ENCODE measurements around the gene HERPUD2. TPM values are rescaled to one million over a fixed set of nuclear protein-coding genes. Genes with fewer than 3 reads are reported as not detected.

HERPUD2 gene
- total RNA-seq, 4 donors from 2014 or later = 20.2 to 32.4 (median 27.5) TPM

DNA sequence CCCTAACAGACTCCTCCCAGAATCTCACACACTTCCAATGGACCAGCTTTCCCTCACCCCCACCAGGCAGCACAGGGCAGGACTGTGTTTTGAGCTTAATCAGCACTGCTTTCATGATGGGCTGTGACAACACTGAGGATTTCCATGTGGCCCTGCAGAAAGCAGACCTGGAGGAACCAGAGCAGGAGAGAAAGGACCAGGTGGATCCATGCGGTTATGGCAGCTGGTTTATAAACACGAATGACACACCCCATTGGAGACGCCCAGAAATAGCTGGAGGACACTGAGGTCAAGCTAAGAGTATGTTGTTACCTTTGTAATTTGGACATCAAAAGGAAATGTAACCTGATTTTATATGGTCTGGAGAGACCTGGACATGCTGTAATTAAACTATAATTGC is 31.7 kb upstream of the HERPUD2 start:
- Histone ChIP-seq H3K27me3 (no peaks in the 10 kb centered on the region), H3K36me3 (no peaks in the 10 kb centered on the region), H3K4me1 (peaks cover 0 to 24% (median 0%) of the 10 kb centered on the region in 3 donors), H3K9me3 (no peaks in the 10 kb centered on the region), H3K4me3 (no peak overlapping the region), H3K27ac (no peak overlapping the region)
- TF ChIP-seq POLR2A (IDR thresholded peaks at IDR 0.05) = no peak
- 87 to 93% methylated on average over 3 of the region's 3 CpGs for WGBS, 2 donors
- intact Hi-C loops (cut with DNase I) = no loop called here
- no peak for DNase-seq

DNA sequence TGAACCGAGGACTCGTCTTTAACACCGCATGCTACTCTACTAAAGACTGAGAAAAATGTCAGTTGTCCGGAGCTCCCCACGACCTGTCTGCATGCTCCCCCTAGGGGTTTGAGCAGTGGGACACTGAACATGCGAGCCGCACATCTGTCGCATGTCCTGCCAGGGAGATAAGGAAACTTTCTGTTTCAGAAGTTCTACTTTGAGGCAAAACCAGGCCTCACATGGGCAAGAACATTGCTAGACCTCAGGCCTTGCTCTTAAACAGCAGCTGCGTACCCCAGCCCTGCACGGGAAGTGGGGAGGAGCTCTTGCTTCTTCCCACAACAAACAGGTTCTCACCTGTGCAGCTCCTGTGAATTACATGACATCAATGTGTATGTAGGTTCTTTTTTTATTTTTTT is 30.3 kb upstream of the HERPUD2 start:
- Histone ChIP-seq H3K36me3 (no peaks in the 10 kb centered on the region), H3K9me3 (no peaks in the 10 kb centered on the region), H3K4me1 (peaks cover 0 to 24% (median 0%) of the 10 kb centered on the region in 3 donors), H3K27ac (no peak overlapping the region), H3K27me3 (no peaks in the 10 kb centered on the region), H3K4me3 (no peak overlapping the region)
- intact Hi-C loops (cut with DNase I) = no loop called here
- 80 to 88% methylated on average over 6 to 8 of the region's 10 CpGs for WGBS, 2 donors
- TF ChIP-seq, protein P1, sequence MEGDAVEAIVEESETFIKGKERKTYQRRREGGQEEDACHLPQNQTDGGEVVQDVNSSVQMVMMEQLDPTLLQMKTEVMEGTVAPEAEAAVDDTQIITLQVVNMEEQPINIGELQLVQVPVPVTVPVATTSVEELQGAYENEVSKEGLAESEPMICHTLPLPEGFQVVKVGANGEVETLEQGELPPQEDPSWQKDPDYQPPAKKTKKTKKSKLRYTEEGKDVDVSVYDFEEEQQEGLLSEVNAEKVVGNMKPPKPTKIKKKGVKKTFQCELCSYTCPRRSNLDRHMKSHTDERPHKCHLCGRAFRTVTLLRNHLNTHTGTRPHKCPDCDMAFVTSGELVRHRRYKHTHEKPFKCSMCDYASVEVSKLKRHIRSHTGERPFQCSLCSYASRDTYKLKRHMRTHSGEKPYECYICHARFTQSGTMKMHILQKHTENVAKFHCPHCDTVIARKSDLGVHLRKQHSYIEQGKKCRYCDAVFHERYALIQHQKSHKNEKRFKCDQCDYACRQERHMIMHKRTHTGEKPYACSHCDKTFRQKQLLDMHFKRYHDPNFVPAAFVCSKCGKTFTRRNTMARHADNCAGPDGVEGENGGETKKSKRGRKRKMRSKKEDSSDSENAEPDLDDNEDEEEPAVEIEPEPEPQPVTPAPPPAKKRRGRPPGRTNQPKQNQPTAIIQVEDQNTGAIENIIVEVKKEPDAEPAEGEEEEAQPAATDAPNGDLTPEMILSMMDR (IDR thresholded peaks at IDR 0.05) = peak in 1 of 6 experiments; percentile 17
- TF ChIP-seq POLR2A (IDR thresholded peaks at IDR 0.05) = no peak
- no peak for DNase-seq

DNA sequence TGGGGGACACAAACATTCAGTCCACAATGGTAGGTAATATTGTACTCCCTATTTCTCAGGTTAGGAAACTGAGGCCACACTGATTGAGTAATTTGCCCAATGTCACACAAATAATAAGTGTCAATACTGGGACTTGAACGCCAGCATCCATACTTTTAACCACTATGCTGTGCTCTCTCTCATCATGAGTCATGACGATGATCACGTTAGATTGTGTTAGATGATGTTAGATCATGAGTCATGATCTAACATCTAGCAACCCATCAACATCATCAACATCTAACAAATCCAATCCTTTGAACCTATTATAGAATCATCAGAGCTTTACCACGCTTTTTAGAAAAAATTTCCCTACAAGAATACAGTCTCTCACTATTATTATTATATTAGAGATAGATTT is 28.1 kb upstream of the HERPUD2 start:
- 63 to 80% methylated on average over 4 of the region's 4 CpGs for WGBS, 2 donors
- Histone ChIP-seq H3K27ac (no peak overlapping the region), H3K4me3 (no peak overlapping the region), H3K4me1 (peaks cover 0 to 7% (median 0%) of the 10 kb centered on the region in 3 donors), H3K9me3 (no peaks in the 10 kb centered on the region), H3K27me3 (no peaks in the 10 kb centered on the region), H3K36me3 (no peaks in the 10 kb centered on the region)
- DNase-seq = no peak
- TF ChIP-seq POLR2A (IDR thresholded peaks at IDR 0.05) = no peak
- TF ChIP-seq, protein P1 (IDR thresholded peaks at IDR 0.05) = peak in 1 of 6 experiments; percentile 21
- intact Hi-C loops (cut with DNase I) = no loop called here

DNA sequence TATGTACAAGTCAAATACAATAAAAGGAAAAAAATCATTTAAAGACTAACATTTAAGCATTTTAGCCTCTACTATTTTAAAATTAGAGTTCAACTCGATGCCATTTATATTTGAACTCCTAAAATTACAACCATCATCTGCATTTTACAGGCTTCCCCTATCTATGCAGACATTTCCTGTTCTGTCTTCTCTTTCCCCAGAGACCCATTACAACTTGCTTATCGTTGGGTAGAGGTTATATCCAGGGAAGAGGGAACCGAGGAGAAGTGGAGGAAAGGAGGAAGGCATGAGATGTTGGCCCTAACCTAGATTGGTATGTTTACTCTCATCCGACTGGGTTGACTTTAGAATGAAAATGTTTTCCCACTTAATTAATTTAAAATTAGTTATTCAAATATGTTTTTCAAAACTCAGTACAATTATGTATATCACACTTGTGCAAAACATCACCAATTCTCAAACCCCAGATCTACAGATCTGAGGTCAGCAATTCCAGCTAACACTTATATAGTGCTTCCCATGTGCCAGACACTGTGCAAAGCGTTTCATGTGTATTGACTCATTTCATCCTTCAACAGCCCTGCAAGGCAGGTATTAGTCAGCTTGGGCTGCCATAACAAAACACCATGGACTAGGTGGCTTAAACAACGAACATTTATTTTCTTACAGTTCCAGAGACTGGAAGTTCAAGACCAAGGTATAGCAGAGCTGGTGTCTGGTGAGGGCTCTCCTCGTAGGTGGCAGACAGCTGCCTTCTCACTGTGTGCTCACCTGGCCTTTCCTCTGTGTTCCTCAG is 27.3 kb upstream of the HERPUD2 start:
- Histone ChIP-seq H3K36me3 (no peaks in the 10 kb centered on the region), H3K4me3 (no peak overlapping the region), H3K27me3 (no peaks in the 10 kb centered on the region), H3K4me1 (no peaks in the 10 kb centered on the region), H3K9me3 (no peaks in the 10 kb centered on the region), H3K27ac (no peak overlapping the region)
- TF ChIP-seq, protein P1 (IDR thresholded peaks at IDR 0.05) = no peak
- TF ChIP-seq POLR2A (IDR thresholded peaks at IDR 0.05) = no peak
- no peak for DNase-seq
- 51 to 59% methylated on average over 7 of the region's 7 CpGs for WGBS, 2 donors
- intact Hi-C loops (cut with DNase I) = no loop called here

DNA sequence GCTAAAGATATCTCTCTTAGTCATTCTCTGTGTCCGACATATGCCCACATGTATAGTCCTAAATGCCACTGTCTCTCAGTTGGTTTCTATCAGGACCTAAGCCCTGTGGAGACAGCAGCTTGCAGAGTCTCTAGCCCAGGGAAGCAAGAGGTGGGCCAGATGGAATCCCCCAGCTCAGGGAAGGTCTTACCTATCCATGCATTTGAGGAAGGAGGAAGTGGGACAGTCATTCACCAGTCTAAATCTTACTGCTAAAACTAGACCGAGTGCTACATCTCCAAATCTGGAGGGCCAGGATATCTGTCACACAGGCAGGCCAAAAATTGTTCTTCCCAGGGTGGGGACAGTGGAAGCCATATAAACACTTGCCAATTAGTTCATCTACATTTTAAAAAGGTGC is 26.4 kb upstream of the HERPUD2 start:
- TF ChIP-seq POLR2A (IDR thresholded peaks at IDR 0.05) = no peak
- TF ChIP-seq, protein P1 (IDR thresholded peaks at IDR 0.05) = no peak
- 85 to 96% methylated on average over 2 of the region's 2 CpGs for WGBS, 2 donors

More for the DNA sequence above, 26.4 kb upstream of the HERPUD2 start:
- Histone ChIP-seq H3K27ac (no peak overlapping the region), H3K27me3 (no peaks in the 10 kb centered on the region), H3K36me3 (no peaks in the 10 kb centered on the region), H3K4me1 (peaks cover 0 to 9% (median 0%) of the 10 kb centered on the region in 3 donors), H3K9me3 (no peaks in the 10 kb centered on the region), H3K4me3 (no peak overlapping the region)
- DNase-seq = no peak
- intact Hi-C loops (cut with DNase I) = no loop called here
